GM19025 (cell line): Measurements from ENCODE around the gene TEX22.
A peak's percentile ranks its signal among the peaks of the same experiment; 100 is the strongest.
"Not testable (repeated sequence)": the region's sequence is repeated elsewhere in the genome, so short reads cannot be mapped to it uniquely, and the experiment has no call there.

Experiments used
- ATAC-seq: cut with Tn5 transposase; IDR thresholded peaks from one replicate; pipeline ENCODE4 v1.9.1; 2021; ENCODE audit warnings: mild to moderate bottlenecking, low read depth, moderate library complexity; ENCODE audit not compliant: unreplicated experiment

TEX22 gene

GRCh38 chr14:105398044-105398725 is at the start of gene TEX22:
Gene TEX22, plus strand, starts transcription at chr14:105398538. Its CDS starts 803 bp downstream, at chr14:105399341.
- ATAC-seq, result peak; percentile 80

- ATAC-seq, result no peak
Observed at GRCh38 chr14:105348945-105349699, 49.2 kb upstream of the TEX22 start.

- ATAC-seq, result no peak
Observed at GRCh38 chr14:105349992-105350391, 48.3 kb upstream of the TEX22 start.

- no peak for ATAC-seq
Observed at GRCh38 chr14:105350450-105351244, 47.7 kb upstream of the TEX22 start.

DNA sequence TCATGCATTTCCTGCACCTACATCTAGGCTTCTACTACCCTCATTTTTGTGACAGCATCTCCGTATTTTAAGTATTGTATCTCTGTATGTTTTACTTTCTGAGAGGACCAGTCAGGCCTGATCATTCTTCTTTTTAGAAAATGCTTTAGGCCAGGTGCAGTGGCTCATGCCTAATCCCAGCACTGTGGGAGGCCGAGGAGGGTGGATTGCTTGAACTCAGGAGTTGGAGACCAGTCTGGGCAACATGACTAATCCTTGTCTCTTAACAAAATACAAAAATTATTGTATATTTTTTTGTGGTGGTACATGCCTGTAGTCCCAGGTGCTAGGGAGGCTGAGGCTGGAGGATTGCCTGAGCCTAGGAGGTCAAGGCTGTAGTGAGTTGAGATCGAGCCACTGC is 46.9 kb upstream of the TEX22 start:
- ATAC-seq, result no peak

GRCh38 chr14:105351920-105352851 is 46.2 kb upstream of the TEX22 start:
- no peak for ATAC-seq

- no peak for ATAC-seq
Observed at GRCh38 chr14:105353136-105353535, 45.2 kb upstream of the TEX22 start.

GRCh38 chr14:105354541-105354940 is 43.8 kb upstream of the TEX22 start:
- no peak for ATAC-seq

DNA sequence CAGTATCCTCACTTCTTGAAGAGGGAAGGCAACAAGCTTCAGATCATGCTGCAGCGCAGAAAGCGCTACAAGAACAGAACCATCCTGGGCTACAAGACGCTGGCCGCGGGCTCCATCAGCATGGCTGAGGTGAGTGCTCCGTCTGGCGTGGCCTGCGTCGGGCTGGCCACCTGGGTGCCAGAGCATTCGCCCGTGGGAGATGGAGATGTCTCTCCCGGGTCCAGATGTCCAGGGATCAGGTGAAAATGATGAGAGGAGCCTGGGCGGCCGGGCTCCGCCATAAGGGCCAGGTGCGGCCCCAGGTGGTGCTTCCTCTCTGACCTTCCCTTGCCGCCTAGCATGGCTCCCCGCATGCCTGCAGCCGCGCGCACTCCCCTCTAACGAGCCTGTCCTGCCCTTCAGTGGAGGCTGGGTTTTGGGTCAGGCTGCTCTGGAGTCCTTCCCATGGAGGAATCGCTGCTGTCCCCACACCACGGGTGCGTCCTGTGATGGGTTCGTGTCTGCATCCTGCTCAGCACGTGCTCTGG is 43.2 kb upstream of the TEX22 start:
- no peak for ATAC-seq

- no peak for ATAC-seq
Observed at GRCh38 chr14:105355850-105356604, 42.3 kb upstream of the TEX22 start.

DNA sequence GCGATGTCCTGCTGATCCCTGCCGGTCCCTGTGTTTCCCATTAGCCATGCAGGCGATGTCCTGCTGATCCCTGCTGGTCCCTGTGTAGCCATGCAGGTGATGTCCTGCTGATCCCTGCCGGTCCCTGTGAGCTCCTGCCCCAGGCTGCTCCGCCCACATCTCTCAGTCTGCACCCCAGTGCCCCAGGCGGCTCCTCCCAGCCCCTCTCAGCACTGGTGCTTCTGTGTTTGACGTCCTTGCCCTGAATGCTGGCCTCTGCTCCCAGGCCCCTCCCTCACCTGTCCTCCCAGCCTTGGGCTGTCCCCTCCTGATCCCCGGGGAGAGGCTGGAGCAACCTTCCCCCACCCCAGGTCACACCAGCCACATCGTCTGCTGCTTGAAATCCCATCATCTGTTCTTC is 41.4 kb upstream of the TEX22 start:
- no peak for ATAC-seq

- no peak for ATAC-seq
Observed at GRCh38 chr14:105357626-105358025, 40.7 kb upstream of the TEX22 start.

DNA sequence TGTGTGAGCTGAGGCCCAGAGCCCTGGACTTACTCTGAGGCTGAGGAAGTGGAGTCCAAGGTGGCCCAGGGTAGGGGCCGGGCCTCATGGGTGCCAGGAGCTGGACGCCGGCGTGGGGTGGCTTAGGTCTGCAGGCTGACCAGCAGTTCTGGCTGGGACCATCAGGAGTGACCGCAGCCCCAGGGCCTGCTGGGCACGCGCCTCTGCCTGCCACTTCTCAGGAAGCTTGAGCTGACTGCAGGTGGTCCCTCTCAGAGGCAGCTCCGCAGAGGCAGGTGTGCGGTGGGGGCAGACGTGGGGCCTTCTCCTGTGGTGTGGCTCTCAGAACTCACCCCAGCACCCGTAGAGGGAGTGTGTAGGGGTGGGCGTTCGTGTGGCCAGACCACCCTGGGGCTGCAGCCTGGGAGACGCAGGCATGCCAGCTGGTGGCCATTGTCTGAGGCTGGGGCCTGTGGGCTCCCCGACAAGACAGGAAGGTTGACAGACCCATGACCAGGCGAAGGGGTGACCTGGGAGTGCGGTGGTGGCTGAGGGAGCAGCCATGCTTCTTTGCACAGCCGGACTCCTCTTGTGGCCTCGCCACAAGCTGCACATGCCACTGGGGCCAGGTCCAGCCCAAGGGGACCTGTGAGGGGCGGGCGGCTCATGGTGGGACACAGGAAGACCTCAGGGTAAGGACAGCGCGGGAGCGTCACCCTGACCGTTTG is 40.0 kb upstream of the TEX22 start:
- no peak for ATAC-seq

DNA sequence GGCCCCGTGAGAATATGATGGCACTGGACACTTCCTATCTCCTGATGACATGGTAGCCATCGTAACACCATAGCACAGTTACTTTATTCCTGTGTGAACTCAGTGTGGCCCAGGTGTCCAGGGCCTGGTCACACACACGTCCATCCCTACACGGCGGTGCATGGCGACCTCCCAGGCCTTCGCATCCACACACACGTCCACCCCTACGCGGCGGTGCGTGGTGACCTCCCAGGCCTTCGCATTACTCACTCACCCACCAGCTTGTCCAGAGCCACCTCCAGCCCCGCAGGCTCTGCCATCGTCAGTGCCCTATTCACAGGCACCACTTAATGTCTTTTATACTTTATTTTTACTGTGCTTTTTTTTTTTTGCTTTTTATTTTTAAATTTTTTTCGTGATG is 39.4 kb upstream of the TEX22 start:
- no peak for ATAC-seq

- ATAC-seq, result not testable (repeated sequence)
Observed at GRCh38 chr14:105361412-105361811, 36.9 kb upstream of the TEX22 start.

- no peak for ATAC-seq
Observed at GRCh38 chr14:105363847-105364708, 34.3 kb upstream of the TEX22 start.

- no peak for ATAC-seq
Observed at GRCh38 chr14:105365101-105365500, 33.2 kb upstream of the TEX22 start.

DNA sequence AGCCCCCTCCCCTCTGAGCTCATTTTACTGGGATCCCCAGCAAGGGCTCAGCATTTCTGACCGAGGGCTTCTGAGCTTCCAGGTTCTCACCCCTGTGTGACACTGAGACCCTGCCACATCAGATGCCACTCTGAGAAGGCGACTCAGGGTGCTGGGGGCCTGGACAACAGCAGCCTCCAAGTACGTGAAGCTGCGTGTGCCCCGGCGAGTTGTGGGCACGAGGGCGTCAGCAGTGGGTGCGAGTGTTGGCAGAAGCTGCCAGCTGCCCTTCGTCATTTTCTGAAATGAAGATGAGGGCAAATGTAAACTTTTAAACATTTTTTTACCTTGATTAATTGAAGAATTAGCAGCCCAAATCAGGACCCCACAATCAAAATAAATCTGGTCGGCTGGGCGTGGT is 32.7 kb upstream of the TEX22 start:
- ATAC-seq, result no peak
